Upper lobe of right lung (tissue), 1 donor: ENCODE data around the gene ASGR1. TPM values are rescaled to one million over a fixed set of nuclear protein-coding genes. Genes with fewer than 3 reads are reported as not detected.

Experiments used
- ATAC-seq: fragments of 200-7000 bp; cut with Tn5 transposase; one replicate; pipeline ENCODE4 v1.9.1; 2020; ENCODE audit warnings: mild to moderate bottlenecking, moderate library complexity
- DNase-seq: peaks from one replicate; pipeline ENCODE4 v3.0.0-alpha.2; 2020
- H3K27ac ChIP-seq: fragments of 200-600 bp; one replicate; pipeline ENCODE4 v1.8.0; 2022
- H3K27me3 ChIP-seq: fragments of 200-600 bp; one replicate; pipeline ENCODE4 v1.8.0; 2022; ENCODE audit warnings: mild to moderate bottlenecking
- H3K36me3 ChIP-seq: fragments of 200-600 bp; one replicate; pipeline ENCODE4 v1.8.0; 2022
- H3K4me1 ChIP-seq: fragments of 200-600 bp; one replicate; pipeline ENCODE4 v1.8.0; 2022
- H3K4me3 ChIP-seq: fragments of 200-600 bp; one replicate; pipeline ENCODE4 v1.8.0; 2022; ENCODE audit warnings: mild to moderate bottlenecking
- H3K9me3 ChIP-seq: fragments of 200-600 bp; one replicate; pipeline ENCODE4 v1.8.0; 2022
- intact Hi-C: fragments of 100-400 bp; cut with DNase I; formaldehyde crosslinking; loops from one replicate; pipeline ENCODE4 v1.11.0; 2022
- total RNA-seq: library from RNA; stranded (reverse); fragmentation: NEBNext Ultra II Directional; extraction: Animal tissue kit (Norgen Biotek cat#: 25700); gene quantifications from one replicate; pipeline ENCODE4 v1.2.1, GENCODE V29; 2021
- TF ChIP-seq, protein P1 (sequence below): fragments of 200-600 bp; IDR thresholded peaks from one replicate; pipeline ENCODE4 v1.8.0; 2022; ENCODE audit warnings: antibody characterized with exemption
- donor health status: DM: no; HTN: yes; CAD: no; lungs with severe emphysema.

The ASGR1 gene
- total RNA-seq, 1 donor from 2014 or later, result 4.3 TPM

DNA sequence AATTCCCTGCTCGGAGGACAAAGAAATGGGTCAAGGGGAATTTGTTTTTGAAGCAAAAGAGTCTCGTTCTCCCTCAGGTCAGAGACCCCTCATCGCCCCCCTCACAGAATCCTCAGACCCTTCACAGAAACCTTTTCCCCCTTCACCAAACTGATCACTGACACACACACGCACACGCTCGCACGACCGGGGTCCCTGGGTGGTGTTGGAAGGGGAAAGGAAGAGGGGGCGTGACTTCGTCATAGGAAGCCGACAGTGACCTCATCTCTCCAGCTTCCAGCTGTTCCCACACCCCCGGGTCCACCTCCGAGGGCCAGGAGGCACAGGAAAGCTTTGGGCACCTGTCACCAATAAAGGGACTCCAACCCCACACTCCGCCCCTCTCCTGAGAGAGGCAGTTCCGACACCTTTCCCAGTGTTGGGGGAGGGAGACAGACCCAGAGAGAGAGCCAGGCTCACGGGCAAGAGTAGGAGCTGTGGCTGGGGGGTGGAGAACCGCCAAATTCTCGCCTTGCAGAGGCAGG lies 1.2 kb downstream of the ASGR1 start:
- intact Hi-C loops, result no loop called here
- peak; percentile 9 for ATAC-seq
- no peak overlapping the region for H3K27ac ChIP-seq
- H3K9me3 ChIP-seq, result no peaks in the 10 kb centered on the region
- DNase-seq, result no peak
- H3K27me3 ChIP-seq, result no peaks in the 10 kb centered on the region
- TF ChIP-seq, protein P1, sequence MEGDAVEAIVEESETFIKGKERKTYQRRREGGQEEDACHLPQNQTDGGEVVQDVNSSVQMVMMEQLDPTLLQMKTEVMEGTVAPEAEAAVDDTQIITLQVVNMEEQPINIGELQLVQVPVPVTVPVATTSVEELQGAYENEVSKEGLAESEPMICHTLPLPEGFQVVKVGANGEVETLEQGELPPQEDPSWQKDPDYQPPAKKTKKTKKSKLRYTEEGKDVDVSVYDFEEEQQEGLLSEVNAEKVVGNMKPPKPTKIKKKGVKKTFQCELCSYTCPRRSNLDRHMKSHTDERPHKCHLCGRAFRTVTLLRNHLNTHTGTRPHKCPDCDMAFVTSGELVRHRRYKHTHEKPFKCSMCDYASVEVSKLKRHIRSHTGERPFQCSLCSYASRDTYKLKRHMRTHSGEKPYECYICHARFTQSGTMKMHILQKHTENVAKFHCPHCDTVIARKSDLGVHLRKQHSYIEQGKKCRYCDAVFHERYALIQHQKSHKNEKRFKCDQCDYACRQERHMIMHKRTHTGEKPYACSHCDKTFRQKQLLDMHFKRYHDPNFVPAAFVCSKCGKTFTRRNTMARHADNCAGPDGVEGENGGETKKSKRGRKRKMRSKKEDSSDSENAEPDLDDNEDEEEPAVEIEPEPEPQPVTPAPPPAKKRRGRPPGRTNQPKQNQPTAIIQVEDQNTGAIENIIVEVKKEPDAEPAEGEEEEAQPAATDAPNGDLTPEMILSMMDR, result no peak
- H3K4me3 ChIP-seq, result peak overlapping the region; percentile 47
- H3K4me1 ChIP-seq, result peaks cover 12% of the 10 kb centered on the region
- no peaks in the 10 kb centered on the region for H3K36me3 ChIP-seq

DNA sequence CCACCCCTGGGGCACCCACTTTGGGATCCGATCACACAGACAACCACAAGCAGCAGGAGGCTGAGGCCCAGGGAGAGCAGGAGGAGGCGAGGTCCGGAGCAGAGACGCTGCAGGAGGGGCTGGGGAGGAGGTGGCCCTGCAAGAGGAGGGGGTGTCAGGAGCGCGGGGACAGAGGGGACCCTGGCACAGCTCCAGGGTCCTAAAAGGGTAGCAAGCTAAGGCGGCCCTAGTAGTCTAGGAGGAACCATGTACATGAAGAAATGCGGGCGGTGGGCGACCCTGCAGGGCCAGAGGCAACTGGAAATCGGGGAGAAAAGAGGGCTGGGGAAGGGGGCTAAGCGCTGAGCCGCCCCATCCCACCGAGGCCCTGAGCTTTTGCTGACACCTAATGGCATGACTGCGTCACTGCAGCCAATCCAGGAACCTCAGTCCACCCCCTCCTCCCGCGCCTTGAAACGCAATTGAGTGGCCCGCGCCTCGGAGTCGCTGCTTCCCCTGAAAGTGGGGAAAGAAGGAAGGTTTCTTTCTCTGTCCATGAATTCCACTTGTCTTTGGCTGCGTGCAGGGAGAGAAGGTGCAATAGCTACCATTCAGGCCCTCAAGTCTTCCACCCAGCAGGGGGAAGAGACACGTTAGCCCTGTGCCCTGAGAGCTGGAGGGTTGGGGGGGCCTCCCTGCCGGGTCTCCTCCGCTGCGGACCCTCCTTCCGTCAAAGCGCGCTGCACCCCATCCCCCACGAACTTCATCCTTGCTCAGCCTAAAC lies 1.8 kb downstream of the ASGR1 start:
- Histone ChIP-seq H3K36me3 (no peaks in the 10 kb centered on the region), H3K27ac (no peak overlapping the region), H3K9me3 (no peaks in the 10 kb centered on the region), H3K27me3 (no peaks in the 10 kb centered on the region), H3K4me3 (peak overlapping the region; percentile 47), H3K4me1 (peaks cover 12% of the 10 kb centered on the region)
- intact Hi-C loops, result no loop called here
- TF ChIP-seq, protein P1, result peak; percentile 87
- ATAC-seq (peak; percentile 84), DNase-seq (peak; percentile 85)

DNA sequence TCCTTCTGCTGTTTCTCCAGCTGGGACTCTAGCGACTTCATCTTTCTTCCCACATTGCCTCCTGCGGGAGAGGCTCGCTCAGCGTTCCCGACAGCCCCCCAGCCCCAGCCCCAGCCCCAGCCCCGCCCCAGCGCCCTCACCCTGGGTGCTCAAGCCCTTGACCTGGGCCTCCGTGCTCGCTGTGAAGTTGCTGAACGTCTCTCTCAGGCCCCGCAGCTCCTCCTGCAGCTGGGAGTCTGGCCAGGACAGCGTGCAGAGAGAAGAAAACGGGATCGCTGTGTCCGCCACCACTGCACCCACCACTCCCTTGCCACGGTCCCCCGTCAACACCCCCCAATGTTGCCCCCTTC lies 2.4 kb downstream of the ASGR1 start:
- TF ChIP-seq, protein P1, result no peak
- H3K9me3 ChIP-seq, result no peaks in the 10 kb centered on the region
- no peak for DNase-seq
- no peaks in the 10 kb centered on the region for H3K27me3 ChIP-seq
- no peak overlapping the region for H3K4me3 ChIP-seq
- H3K27ac ChIP-seq, result no peak overlapping the region
- intact Hi-C loops, result no loop called here
- no peak for ATAC-seq
- H3K4me1 ChIP-seq, result peaks cover 12% of the 10 kb centered on the region
- H3K36me3 ChIP-seq, result no peaks in the 10 kb centered on the region

DNA sequence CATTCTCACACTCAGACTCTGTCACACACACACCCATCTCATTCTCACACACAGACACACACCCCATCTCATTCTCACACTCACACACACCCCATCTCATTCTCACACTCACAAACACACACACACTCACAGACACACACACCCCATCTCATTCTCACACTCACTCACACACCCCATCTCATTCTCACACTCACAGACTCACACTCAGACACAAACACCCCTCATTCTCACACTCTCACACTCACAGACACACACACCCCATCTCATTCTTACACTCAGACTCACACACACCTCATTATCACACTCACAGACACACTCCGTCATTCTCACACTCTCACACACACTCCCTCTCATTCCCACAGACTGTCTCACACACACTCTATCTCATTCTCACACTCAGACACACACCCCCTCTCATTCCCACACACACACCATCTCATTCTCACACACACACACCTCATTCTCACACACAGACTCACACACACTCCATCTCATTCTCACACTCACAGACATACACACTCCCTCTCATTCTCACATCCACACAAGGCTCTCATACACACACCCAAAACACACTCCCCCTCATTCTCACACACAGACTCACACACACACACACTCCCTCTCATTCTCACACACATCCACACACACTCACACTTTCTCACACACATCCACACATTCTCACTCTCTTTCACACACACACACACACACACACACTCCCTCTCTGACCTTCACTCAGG lies 2.9 kb downstream of the ASGR1 start:
- TF ChIP-seq, protein P1, result no peak
- Histone ChIP-seq H3K9me3 (no peaks in the 10 kb centered on the region), H3K4me1 (peaks cover 12% of the 10 kb centered on the region), H3K27me3 (no peaks in the 10 kb centered on the region), H3K27ac (no peak overlapping the region), H3K36me3 (no peaks in the 10 kb centered on the region), H3K4me3 (no peak overlapping the region)
- DNase-seq (no peak), ATAC-seq (no peak)
- intact Hi-C loops, result no loop called here

DNA sequence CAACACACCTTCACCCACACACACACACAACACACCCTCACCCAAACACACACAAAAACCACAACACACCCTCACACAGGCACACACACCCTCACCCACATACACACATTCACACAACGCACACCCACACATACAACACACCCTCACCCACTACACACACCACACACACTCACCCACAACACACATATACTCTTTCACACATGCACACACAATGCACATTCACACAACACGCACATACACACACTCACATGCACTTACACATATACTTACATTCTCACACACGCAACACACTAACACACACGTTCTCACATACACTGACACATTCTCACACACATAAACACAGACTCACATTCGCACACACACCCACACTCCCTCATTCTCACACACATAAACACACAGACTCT lies 3.8 kb downstream of the ASGR1 start:
- H3K9me3 ChIP-seq, result no peaks in the 10 kb centered on the region
- no peaks in the 10 kb centered on the region for H3K27me3 ChIP-seq
- peaks cover 12% of the 10 kb centered on the region for H3K4me1 ChIP-seq
- intact Hi-C loops, result no loop called here
- ATAC-seq, result no peak
- no peak overlapping the region for H3K27ac ChIP-seq
- no peak overlapping the region for H3K4me3 ChIP-seq
- no peaks in the 10 kb centered on the region for H3K36me3 ChIP-seq
- TF ChIP-seq, protein P1, result no peak
- no peak for DNase-seq
